ENCODE measurements around the gene RNF207. TPM values are rescaled to one million over a fixed set of nuclear protein-coding genes. Genes with fewer than 3 reads are reported as not detected.

RNF207 gene
- total and polyA plus RNA-seq, 2 donors (not counting 3 experiments of a cell fraction or from before 2014, with no cell fraction given), result 3.2 to 8.2 TPM

DNA sequence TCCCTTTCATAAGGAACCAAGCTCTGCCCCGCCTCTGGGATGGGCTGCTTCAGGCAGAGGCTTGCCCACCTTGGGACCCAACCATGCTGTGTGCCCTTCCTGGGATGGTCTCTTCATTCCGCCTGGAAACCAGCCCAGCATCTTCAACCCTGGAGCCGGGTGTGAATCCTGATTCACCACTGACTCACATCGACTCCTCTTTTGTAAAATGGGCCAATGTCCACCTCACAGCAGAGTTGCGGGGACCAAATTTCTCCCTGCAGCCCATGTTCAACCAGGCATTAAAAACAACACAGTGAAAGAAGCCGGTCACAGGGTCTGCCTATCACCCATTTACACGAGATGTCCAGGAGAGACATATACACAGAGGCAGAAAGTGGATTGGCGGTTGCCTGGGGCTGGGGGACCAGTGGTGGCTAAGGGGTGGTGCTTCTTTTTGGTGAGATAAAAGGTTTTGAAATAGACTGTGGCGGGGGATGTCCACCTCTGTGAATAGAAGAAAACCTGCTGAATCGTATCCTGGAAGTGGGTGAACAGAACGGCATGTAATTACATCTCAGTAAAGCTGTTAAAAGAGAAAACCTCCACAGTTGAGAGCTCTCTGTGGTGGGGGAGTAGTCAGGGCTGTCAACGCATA is 61.9 kb downstream of the RNF207 start:
- no peaks in the 10 kb centered on the region for H3K4me1 ChIP-seq (ENCODE audit: control insufficient read depth, extremely low read depth, insufficient read depth, low read length)
- no TSS peak for BruUV-seq (replicated peaks)
- no peaks in the 10 kb centered on the region for H3K9me1 ChIP-seq (replicated peaks; ENCODE audit: control insufficient read depth, extremely low read depth, insufficient read depth, low read length)
- FAIRE-seq (no peak), DNase-seq (ENCODE audit: low read depth, low spot score) (no peak)
- dilution Hi-C loops (cut with MboI; ENCODE audit: extremely low pct_ligation_motif_present, low sequenced_read_pairs), result no loop called here
- no peak overlapping the region for H3K27ac ChIP-seq (ENCODE audit: insufficient read depth, low read depth, low read length)
- H3K9me3 ChIP-seq (replicated peaks; ENCODE audit: control insufficient read depth, insufficient read depth, low read length), result no peaks in the 10 kb centered on the region
- TF ChIP-seq EZH2 (IDR thresholded peaks at IDR 0.05; ENCODE audit: borderline replicate concordance, low read depth, low read length, severe bottlenecking), result no peak
- no peak for TF ChIP-seq JUN (IDR thresholded peaks at IDR 0.05; ENCODE audit: borderline replicate concordance, insufficient read depth, insufficient read length, low read depth)
- TF ChIP-seq FOS (IDR thresholded peaks at IDR 0.05; ENCODE audit: borderline replicate concordance, insufficient read depth, low read length), result no peak
- H3K4me3 ChIP-seq (replicated peaks in 1 of 3; ENCODE audit: insufficient read depth in 1 of 3, low read depth in 1 of 3, low read length in 3 of 3), result no peak overlapping the region
- H4K20me1 ChIP-seq (replicated peaks; ENCODE audit: control insufficient read depth, extremely low read depth, insufficient read depth, low read length), result no peaks in the 10 kb centered on the region
- no peaks in the 10 kb centered on the region for H3K27me3 ChIP-seq (ENCODE audit: control insufficient read depth in 2 of 2, insufficient read depth in 2 of 2, low read length in 2 of 2)
- intact Hi-C loops (cut with micrococcal nuclease), result no loop called here
- no peak overlapping the region for H3K9ac ChIP-seq (replicated peaks; ENCODE audit: extremely low read depth, insufficient read depth, low read length)
- H3K4me2 ChIP-seq (ENCODE audit: insufficient read depth, low read length), result no peak overlapping the region
- CTCF ChIA-PET, result interaction anchor here (0.7 to 1.2 kb wide), 3 partner anchors 21 to 76 kb away, joined by 4 to 5 read pairs (median 4); no protein-coding TSS in a partner anchor
- H2AFZ ChIP-seq (ENCODE audit: low read depth, low read length), result no peak overlapping the region
- no peaks in the 10 kb centered on the region for H3K79me2 ChIP-seq (ENCODE audit: control insufficient read depth, insufficient read depth, low read length)
- H3K36me3 ChIP-seq (ENCODE audit: control insufficient read depth in 2 of 2, extremely low read depth in 1 of 2, insufficient read depth in 2 of 2, low read length in 2 of 2), result no peaks in the 10 kb centered on the region
- POLR2A ChIA-PET, result no interaction called here

DNA sequence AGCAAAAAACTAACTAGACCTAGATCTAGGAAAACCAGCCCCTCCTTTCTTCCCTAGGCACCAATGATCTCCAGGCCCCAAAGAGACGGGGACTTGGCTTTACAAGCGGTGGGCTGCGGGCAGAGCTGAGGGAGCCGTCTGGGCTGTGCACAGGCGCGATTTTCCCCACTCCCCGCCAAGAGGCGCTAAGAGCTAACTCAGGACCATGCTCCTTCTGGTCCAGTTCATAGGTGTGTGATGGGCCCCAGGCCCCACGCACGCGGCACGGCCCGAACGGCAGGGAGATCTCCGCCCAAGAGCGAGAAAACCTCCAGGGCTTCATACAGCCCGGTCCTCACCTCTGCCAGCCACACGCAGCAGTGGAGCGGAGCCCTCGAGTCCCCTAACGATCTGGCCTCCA is 62.5 kb downstream of the RNF207 start:
- dilution Hi-C loops (cut with MboI; ENCODE audit: extremely low pct_ligation_motif_present, low sequenced_read_pairs), result no loop called here
- H3K27ac ChIP-seq (ENCODE audit: insufficient read depth, low read depth, low read length), result no peak overlapping the region
- no peaks in the 10 kb centered on the region for H3K27me3 ChIP-seq (ENCODE audit: control insufficient read depth in 2 of 2, insufficient read depth in 2 of 2, low read length in 2 of 2)
- FAIRE-seq, result no peak
- H4K20me1 ChIP-seq (replicated peaks; ENCODE audit: control insufficient read depth, extremely low read depth, insufficient read depth, low read length), result no peaks in the 10 kb centered on the region
- BruUV-seq (replicated peaks), result no TSS peak
- no peak overlapping the region for H3K9ac ChIP-seq (replicated peaks; ENCODE audit: extremely low read depth, insufficient read depth, low read length)
- H3K79me2 ChIP-seq (ENCODE audit: control insufficient read depth, insufficient read depth, low read length), result no peaks in the 10 kb centered on the region
- ChIA-PET CTCF (interaction anchor here (0.7 to 1.2 kb wide), 3 partner anchors 21 to 76 kb away, joined by 4 to 5 read pairs (median 4); no protein-coding TSS in a partner anchor), POLR2A (no interaction called here)
- no peak overlapping the region for H2AFZ ChIP-seq (ENCODE audit: low read depth, low read length)
- H3K9me3 ChIP-seq (replicated peaks; ENCODE audit: control insufficient read depth, insufficient read depth, low read length), result no peaks in the 10 kb centered on the region
- H3K4me1 ChIP-seq (ENCODE audit: control insufficient read depth, extremely low read depth, insufficient read depth, low read length), result no peaks in the 10 kb centered on the region
- H3K4me3 ChIP-seq (replicated peaks in 1 of 3; ENCODE audit: insufficient read depth in 1 of 3, low read depth in 1 of 3, low read length in 3 of 3), result no peak overlapping the region
- DNase-seq (ENCODE audit: low read depth, low spot score), result no peak
- intact Hi-C loops (cut with micrococcal nuclease), result no loop called here
- H3K9me1 ChIP-seq (replicated peaks; ENCODE audit: control insufficient read depth, extremely low read depth, insufficient read depth, low read length), result no peaks in the 10 kb centered on the region
- no peaks in the 10 kb centered on the region for H3K36me3 ChIP-seq (ENCODE audit: control insufficient read depth in 2 of 2, extremely low read depth in 1 of 2, insufficient read depth in 2 of 2, low read length in 2 of 2)
- H3K4me2 ChIP-seq (ENCODE audit: insufficient read depth, low read length), result no peak overlapping the region
- TF ChIP-seq POLR2A (IDR thresholded peaks at IDR 0.05; ENCODE audit: low read depth, low read length), result no peak
- TF ChIP-seq EZH2 (IDR thresholded peaks at IDR 0.05; ENCODE audit: borderline replicate concordance, low read depth, low read length, severe bottlenecking), result no peak
- no peak for TF ChIP-seq JUN (IDR thresholded peaks at IDR 0.05; ENCODE audit: borderline replicate concordance, insufficient read depth, insufficient read length, low read depth)
- no peak for TF ChIP-seq GATA2 (IDR thresholded peaks at IDR 0.05; ENCODE audit: insufficient read depth, insufficient read length, low read depth, low read length)
- TF ChIP-seq, protein P1, sequence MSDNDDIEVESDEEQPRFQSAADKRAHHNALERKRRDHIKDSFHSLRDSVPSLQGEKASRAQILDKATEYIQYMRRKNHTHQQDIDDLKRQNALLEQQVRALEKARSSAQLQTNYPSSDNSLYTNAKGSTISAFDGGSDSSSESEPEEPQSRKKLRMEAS (IDR thresholded peaks at IDR 0.05; ENCODE audit: insufficient read depth, insufficient read length), result no peak
- no peak for TF ChIP-seq POLR2AphosphoS5 (IDR thresholded peaks at IDR 0.05; ENCODE audit: insufficient read depth, low read depth, low read length)
- no peak for TF ChIP-seq MYC (IDR thresholded peaks at IDR 0.05; ENCODE audit: low read depth, low read length)
- TF ChIP-seq, protein P2, sequence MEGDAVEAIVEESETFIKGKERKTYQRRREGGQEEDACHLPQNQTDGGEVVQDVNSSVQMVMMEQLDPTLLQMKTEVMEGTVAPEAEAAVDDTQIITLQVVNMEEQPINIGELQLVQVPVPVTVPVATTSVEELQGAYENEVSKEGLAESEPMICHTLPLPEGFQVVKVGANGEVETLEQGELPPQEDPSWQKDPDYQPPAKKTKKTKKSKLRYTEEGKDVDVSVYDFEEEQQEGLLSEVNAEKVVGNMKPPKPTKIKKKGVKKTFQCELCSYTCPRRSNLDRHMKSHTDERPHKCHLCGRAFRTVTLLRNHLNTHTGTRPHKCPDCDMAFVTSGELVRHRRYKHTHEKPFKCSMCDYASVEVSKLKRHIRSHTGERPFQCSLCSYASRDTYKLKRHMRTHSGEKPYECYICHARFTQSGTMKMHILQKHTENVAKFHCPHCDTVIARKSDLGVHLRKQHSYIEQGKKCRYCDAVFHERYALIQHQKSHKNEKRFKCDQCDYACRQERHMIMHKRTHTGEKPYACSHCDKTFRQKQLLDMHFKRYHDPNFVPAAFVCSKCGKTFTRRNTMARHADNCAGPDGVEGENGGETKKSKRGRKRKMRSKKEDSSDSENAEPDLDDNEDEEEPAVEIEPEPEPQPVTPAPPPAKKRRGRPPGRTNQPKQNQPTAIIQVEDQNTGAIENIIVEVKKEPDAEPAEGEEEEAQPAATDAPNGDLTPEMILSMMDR (IDR thresholded peaks at IDR 0.05; ENCODE audit: extremely low read depth in 1 of 2, insufficient read depth in 1 of 2, low read depth in 1 of 2, low read length in 2 of 2), result no peak
- no peak for TF ChIP-seq FOS (IDR thresholded peaks at IDR 0.05; ENCODE audit: borderline replicate concordance, insufficient read depth, low read length)

Measured in endothelial cell of umbilical vein (primary cell).